Caco-2 (cell line): Measurements from ENCODE around the gene SASH3. TPM values are rescaled to one million over a fixed set of nuclear protein-coding genes. Genes with fewer than 3 reads are reported as not detected.

ENCODE experiments used
- BruUV-seq: library from RNA; stranded (reverse); fragments of 400-500 nt; replicated peaks from 2 replicates; lab custom pipeline; 2021; lab: Mats Ljungman, UMichigan
- CTCF ChIA-PET: fragments of 300-600 bp; sonication (Branson Sonifier 250); formaldehyde crosslinking; loops from one replicate; lab custom pipeline; 2022; ENCODE audit warnings: antibody characterized with exemption; lab: Charles Lee
- POLR2A ChIA-PET: fragments of 300-600 bp; sonication (Branson Sonifier 250); formaldehyde crosslinking; loops from one replicate; lab custom pipeline; 2022; ENCODE audit warnings: antibody characterized with exemption; lab: Charles Lee
- DNase-seq, 2 experiments: peaks; one replicate each; pipeline versions ENCODE4 v3.0.0 to v3.0.0-alpha.2; 2020 to 2022
- H3K27me3 ChIP-seq: replicated peaks from 2 replicates; pipeline ENCODE4 v1.6.0; 2011; ENCODE audit warnings: low read length; ENCODE audit not compliant: control insufficient read depth, insufficient read depth
- H3K36me3 ChIP-seq: 2 replicates; pipeline ENCODE4 v1.5.1; 2011; ENCODE audit warnings: low read length; ENCODE audit not compliant: control insufficient read depth, insufficient read depth
- H3K4me1 ChIP-seq: fragments of 250-450 bp; sonication (Bioruptor Pico); 2 replicates; pipeline ENCODE4 v1.5.1; 2020; ENCODE audit warnings: mild to moderate bottlenecking
- H3K4me3 ChIP-seq: 2 replicates; pipeline ENCODE4 v1.5.1; 2011; ENCODE audit warnings: low read depth, mild to moderate bottlenecking, control low read depth, low read length
- H3K9me3 ChIP-seq: fragments of 250-450 bp; sonication (Bioruptor Pico); 2 replicates; pipeline ENCODE4 v1.5.1; 2020; ENCODE audit warnings: mild to moderate bottlenecking, moderate library complexity
- H3K27ac Mint-ChIP-seq: one replicate; pipeline ENCODE4 v1.8.0; 2022; ENCODE audit warnings: mixed read lengths; ENCODE audit not compliant: unreplicated experiment
- H3K27me3 Mint-ChIP-seq: one replicate; pipeline ENCODE4 v1.8.0; 2022; ENCODE audit warnings: mixed read lengths; ENCODE audit not compliant: insufficient read depth, unreplicated experiment
- H3K36me3 Mint-ChIP-seq: one replicate; pipeline ENCODE4 v1.8.0; 2022; ENCODE audit warnings: mild to moderate bottlenecking, mixed read lengths; ENCODE audit not compliant: insufficient read depth, unreplicated experiment
- H3K4me1 Mint-ChIP-seq: one replicate; pipeline ENCODE4 v1.8.0; 2022; ENCODE audit warnings: low read depth, mixed read lengths; ENCODE audit not compliant: unreplicated experiment
- H3K4me3 Mint-ChIP-seq: one replicate; pipeline ENCODE4 v1.8.0; 2022; ENCODE audit warnings: mild to moderate bottlenecking, moderate library complexity, mixed read lengths; ENCODE audit not compliant: unreplicated experiment
- H3K9me3 Mint-ChIP-seq: one replicate; pipeline ENCODE4 v1.8.0; 2022; ENCODE audit warnings: mixed read lengths; ENCODE audit not compliant: unreplicated experiment
- intact Hi-C: fragments of 100-400 bp; cut with micrococcal nuclease; formaldehyde crosslinking; loops from one replicate; pipeline ENCODE4 v1.10.0; 2022; ENCODE audit not compliant: unreplicated experiment
- total RNA-seq: library from RNA; stranded (reverse); gene quantifications from 2 replicates; pipeline ENCODE4 v1.2.3, GENCODE V29; 2022
- TF ChIP-seq, protein P1 (sequence below), 2 experiments: fragments of 200-600 bp in 1 of 2; IDR thresholded peaks; 1 replicate in 1 of 2; 2 replicates in 1 of 2; pipeline versions ENCODE4 v1.5.1 to v1.8.0; 2011 to 2022; ENCODE audit warnings: antibody characterized with exemption in 1 of 2, control low read depth in 1 of 2, inconsistent platforms in 1 of 2, low read depth in 1 of 2, low read length in 1 of 2, mild to moderate bottlenecking in 1 of 2, moderate library complexity in 1 of 2; ENCODE audit not compliant: insufficient read depth in 1 of 2, severe bottlenecking in 1 of 2, unreplicated experiment in 1 of 2

The SASH3 gene
- total RNA-seq, 1 experiment from 2014 or later = not detected

DNA sequence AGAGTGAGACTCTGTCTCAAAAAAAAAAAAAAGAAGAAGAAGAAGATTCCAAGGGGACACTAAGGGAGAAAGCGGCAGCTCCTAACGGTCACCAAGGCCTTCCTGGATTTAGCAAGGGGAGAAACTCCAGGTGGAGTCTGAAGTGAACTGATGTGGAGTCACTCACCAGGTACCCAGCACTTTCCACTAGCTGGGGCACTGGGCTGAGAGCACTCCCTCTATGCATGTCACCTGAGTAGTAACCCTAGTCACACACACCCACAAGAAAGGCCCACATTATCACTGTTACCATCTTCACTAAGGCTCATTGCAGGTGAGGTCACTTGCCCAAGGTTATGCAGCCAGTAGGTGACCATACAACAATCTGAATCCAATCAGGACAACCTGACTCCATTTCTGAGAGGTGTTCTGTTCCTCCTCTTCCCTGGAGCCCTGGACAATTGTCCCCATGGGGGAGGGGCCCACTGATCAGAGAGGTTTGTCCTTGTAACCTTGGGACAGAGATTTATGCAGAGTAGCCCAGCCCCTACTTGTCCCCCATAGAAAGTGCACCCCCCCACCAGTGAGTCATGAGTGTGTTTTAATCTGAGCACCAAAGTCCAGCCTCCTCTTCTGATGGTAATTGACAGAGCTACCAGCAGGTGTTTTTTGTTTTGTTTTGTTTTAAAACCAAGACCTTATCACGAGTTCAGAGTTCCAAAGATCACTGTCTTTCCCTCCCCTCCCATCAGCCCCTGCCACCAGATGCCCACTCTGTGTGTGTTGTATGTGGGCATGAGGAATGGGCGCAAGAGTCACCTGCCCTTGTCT, 5.9 kb upstream of the SASH3 start:
- Histone ChIP-seq H3K36me3 (no peaks in the 10 kb centered on the region), H3K27me3 (no peaks in the 10 kb centered on the region), H3K9me3 (no peaks in the 10 kb centered on the region), H3K4me1 (peaks cover 6% of the 10 kb centered on the region; the same call in 1 of the 2 replicates), H3K4me3 (no peak overlapping the region)
- Mint-ChIP-seq H3K4me3 (no peak overlapping the region), H3K9me3 (no peaks in the 10 kb centered on the region), H3K27me3 (no peaks in the 10 kb centered on the region), H3K27ac (no peak overlapping the region), H3K36me3 (no peaks in the 10 kb centered on the region), H3K4me1 (no peaks in the 10 kb centered on the region)
- ChIA-PET POLR2A (no interaction called here), CTCF (interaction anchor here (0.7 kb wide), 1 partner anchor 119 kb away, joined by 9 read pairs; the partner anchor contains the start of gene APLN)
- TF ChIP-seq, protein P1, sequence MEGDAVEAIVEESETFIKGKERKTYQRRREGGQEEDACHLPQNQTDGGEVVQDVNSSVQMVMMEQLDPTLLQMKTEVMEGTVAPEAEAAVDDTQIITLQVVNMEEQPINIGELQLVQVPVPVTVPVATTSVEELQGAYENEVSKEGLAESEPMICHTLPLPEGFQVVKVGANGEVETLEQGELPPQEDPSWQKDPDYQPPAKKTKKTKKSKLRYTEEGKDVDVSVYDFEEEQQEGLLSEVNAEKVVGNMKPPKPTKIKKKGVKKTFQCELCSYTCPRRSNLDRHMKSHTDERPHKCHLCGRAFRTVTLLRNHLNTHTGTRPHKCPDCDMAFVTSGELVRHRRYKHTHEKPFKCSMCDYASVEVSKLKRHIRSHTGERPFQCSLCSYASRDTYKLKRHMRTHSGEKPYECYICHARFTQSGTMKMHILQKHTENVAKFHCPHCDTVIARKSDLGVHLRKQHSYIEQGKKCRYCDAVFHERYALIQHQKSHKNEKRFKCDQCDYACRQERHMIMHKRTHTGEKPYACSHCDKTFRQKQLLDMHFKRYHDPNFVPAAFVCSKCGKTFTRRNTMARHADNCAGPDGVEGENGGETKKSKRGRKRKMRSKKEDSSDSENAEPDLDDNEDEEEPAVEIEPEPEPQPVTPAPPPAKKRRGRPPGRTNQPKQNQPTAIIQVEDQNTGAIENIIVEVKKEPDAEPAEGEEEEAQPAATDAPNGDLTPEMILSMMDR (IDR thresholded peaks at IDR 0.05; ENCODE audit: insufficient read depth in 1 of 2, low read depth in 1 of 2, low read length in 1 of 2, severe bottlenecking in 1 of 2, unreplicated experiment in 1 of 2) = no peak
- BruUV-seq = no TSS peak
- peak; percentile 21 to 48 for DNase-seq
- intact Hi-C loops = no loop called here

DNA sequence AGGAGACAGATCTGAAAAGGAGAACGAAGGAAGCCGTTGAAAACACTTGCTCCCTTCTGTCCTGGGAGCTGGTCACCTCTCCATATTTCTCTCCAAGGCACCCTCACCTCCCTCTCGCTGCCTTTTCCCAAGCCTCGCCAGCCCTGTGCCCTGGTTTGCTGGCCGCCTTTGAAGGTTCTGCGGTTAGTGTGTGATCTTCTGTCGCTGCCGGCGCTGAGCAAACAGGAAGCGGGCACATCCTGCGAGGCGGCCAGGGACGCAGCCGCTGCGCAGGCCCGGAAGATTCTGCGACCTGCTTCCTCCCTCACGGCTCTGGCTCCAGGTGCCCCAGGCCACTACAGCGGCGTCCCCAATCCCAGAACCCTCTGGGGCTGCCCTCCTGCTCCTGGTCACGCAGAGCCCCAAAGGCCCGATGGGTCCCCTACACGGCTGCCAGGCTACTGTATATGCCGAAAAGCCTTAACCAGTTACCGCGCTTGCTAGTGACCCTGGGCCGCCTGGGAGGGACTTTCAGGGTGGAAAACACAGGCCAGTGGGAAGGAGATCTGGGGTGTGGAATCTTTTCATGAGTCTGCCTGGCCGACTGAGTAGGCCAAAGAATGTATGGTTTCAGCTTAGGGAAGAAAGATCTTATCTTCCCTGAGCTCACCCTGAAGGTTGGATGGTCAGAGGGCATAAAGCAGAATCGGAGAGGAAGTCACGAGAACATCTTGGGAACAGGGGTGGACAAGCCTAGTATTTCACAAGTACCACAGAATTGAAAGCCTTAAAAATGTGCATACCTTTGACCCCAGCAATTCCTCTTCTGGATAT, 2.3 kb upstream of the SASH3 start:
- ChIA-PET CTCF (no interaction called here), POLR2A (no interaction called here)
- Histone ChIP-seq H3K27me3 (no peaks in the 10 kb centered on the region), H3K9me3 (no peaks in the 10 kb centered on the region), H3K4me1 (peaks cover 6% of the 10 kb centered on the region; the same call in 1 of the 2 replicates), H3K36me3 (no peaks in the 10 kb centered on the region), H3K4me3 (no peak overlapping the region)
- no peaks in the 10 kb centered on the region for H3K36me3 Mint-ChIP-seq
- DNase-seq = no peak
- intact Hi-C loops = no loop called here
- TF ChIP-seq, protein P1 (IDR thresholded peaks at IDR 0.05; ENCODE audit: insufficient read depth in 1 of 2, low read depth in 1 of 2, low read length in 1 of 2, severe bottlenecking in 1 of 2, unreplicated experiment in 1 of 2) = no peak
- BruUV-seq = no TSS peak
- no peaks in the 10 kb centered on the region for H3K4me1 Mint-ChIP-seq
- H3K4me3 Mint-ChIP-seq = no peak overlapping the region
- no peak overlapping the region for H3K27ac Mint-ChIP-seq
- no peaks in the 10 kb centered on the region for H3K9me3 Mint-ChIP-seq
- no peaks in the 10 kb centered on the region for H3K27me3 Mint-ChIP-seq

DNA sequence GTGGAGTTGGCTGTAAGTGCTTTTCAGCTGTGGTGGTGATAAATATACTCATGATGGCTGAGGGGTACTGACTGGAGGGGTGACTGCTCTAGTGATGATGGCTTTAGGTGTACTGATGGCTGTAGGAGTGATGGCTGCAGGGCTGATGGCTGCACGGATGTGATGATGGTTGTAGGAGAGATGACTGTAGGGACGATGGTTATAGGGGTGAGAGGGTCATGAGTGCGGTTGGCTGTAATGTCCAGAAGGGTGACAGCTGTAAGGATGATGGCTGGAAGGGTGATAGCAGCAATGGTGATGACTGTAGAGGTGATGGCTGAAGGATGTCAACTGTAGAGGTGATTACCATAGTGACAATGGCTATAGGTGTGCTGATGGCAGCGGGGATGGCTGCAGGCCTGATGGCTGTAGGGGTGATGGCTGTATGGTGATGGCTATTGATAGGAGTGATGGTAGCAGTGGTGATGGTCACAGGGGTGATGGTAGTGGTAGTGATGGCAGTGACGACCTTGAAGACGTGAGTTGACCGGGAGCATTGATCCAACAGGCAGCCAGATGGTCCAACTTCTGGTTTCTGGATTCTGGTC, 570 bp upstream of the SASH3 start:
- H3K27me3 Mint-ChIP-seq = no peaks in the 10 kb centered on the region
- H3K4me3 Mint-ChIP-seq = no peak overlapping the region
- H3K9me3 Mint-ChIP-seq = no peaks in the 10 kb centered on the region
- TF ChIP-seq, protein P1 (IDR thresholded peaks at IDR 0.05; ENCODE audit: insufficient read depth in 1 of 2, low read depth in 1 of 2, low read length in 1 of 2, severe bottlenecking in 1 of 2, unreplicated experiment in 1 of 2) = no peak
- DNase-seq = no peak
- Histone ChIP-seq H3K27me3 (no peaks in the 10 kb centered on the region), H3K4me1 (peaks cover 2% of the 10 kb centered on the region; the same call in 1 of the 2 replicates), H3K9me3 (no peaks in the 10 kb centered on the region), H3K36me3 (no peaks in the 10 kb centered on the region), H3K4me3 (no peak overlapping the region)
- ChIA-PET CTCF (no interaction called here), POLR2A (no interaction called here)
- no peak overlapping the region for H3K27ac Mint-ChIP-seq
- intact Hi-C loops = no loop called here
- no peaks in the 10 kb centered on the region for H3K36me3 Mint-ChIP-seq
- no peaks in the 10 kb centered on the region for H3K4me1 Mint-ChIP-seq
- BruUV-seq = no TSS peak
